KOPT-K1 (cell line): ENCODE measurements around the gene FHL2.
"Not testable (repeated sequence)": the region's sequence is repeated elsewhere in the genome, so short reads cannot be mapped to it uniquely, and the experiment has no call there.

Experiments
- H3K27ac ChIP-seq: fragments of 200-600 bp; sonication (generic); 2 replicates; pipeline ENCODE4 v1.5.1; 2016; ENCODE audit warnings: antibody characterized with exemption, mild to moderate bottlenecking, low read depth, low read length; ENCODE audit not compliant: poor library complexity, severe bottlenecking
- H3K36me3 ChIP-seq: fragments of 200-600 bp; sonication (generic); 2 replicates; pipeline ENCODE4 v1.5.1; 2017; ENCODE audit warnings: antibody characterized with exemption, mild to moderate bottlenecking, low read length, moderate library complexity; ENCODE audit not compliant: insufficient read depth
- H3K9me3 ChIP-seq: fragments of 200-600 bp; sonication (generic); 2 replicates; pipeline ENCODE4 v1.5.1; 2017; ENCODE audit warnings: antibody characterized with exemption, low read length, mild to moderate bottlenecking; ENCODE audit not compliant: insufficient read depth, poor library complexity, severe bottlenecking

FHL2 gene

DNA sequence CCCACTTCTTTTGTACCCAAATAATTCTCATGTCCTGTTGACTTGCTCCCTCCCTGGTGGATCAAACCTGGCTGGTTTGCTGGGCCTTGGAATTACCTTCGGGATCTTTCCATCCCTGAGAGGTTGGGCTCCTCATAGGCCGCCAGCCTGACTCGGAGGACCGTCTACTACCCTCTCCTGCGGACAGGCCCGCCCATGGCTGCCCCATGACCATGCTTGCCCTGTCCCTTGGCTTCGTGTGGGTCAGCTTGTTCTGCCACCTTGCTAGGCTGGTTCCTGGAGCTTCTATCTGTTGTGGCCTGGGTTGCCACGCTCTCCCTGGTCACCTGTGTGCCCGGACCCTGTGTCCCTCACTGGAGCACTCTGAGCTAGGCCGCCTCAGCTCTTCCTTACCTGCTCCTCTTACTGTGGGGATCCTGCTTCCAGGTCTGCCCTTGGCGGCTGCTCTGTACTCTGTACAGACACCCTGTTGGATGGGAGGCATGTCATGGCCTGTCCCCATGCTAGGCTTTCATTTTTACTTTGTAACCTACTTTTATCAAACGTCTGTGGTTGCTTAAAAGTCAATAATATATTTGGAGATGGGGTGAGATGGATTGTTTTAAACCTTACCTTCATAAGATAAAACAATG, 29.7 kb upstream of the FHL2 start:
- Histone ChIP-seq H3K27ac (no peak overlapping the region), H3K9me3 (no peaks in the 10 kb centered on the region)

DNA sequence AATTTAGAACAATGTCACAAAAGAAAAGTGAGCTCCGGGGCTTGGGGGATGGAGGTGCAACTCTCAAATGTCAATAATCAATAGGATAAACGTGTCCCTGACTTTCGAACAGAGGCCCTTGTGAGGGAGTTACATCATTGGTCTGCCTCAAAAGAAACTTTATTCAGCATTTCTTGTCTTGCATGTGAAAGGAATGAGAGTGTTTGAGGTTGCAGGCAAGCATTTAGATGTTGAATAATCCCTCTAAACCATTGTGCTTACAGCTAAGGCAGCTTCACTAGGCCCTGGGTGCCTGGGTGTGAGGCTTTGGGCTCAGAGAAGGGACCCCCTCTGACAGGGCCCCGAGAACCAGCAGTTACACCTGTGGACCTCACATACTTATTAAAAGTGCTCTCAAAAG, 28.6 kb upstream of the FHL2 start:
- H3K9me3 ChIP-seq, result no peaks in the 10 kb centered on the region
- H3K36me3 ChIP-seq, result no peaks in the 10 kb centered on the region

More for the DNA sequence above, 29.7 kb upstream of the FHL2 start:
- no peaks in the 10 kb centered on the region for H3K36me3 ChIP-seq

DNA sequence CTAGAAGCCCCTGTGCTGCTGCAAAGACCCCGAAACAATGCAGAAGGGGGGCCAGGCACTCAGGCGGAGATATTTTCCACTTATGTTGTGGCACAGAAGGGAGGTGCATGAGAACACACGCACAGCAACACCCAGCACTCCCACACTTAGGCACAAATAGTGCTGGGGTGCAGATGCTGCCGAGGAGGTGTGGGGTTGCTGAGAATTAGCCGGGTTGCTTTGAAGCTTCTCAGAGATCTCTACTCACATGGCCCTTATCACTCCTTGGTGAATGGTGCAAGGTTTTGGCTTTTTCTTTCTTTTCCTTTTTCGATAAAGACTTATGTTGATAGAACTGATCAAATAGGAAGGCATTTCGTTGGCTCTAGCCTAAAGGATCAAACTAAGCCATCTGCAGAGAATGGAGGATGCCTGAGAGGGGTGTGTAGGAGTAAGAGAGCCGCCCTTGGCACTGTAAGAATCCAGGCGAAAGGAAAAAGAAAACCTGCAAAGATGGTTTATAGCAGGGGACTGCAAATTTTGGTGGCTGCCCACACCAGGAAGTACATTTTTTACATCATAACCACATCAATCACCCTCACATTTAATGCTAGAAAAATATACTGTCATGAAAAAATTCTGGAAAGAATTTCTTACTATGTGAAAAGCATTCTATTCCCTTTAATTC, 27.9 kb upstream of the FHL2 start:
- H3K36me3 ChIP-seq, result no peaks in the 10 kb centered on the region
- no peaks in the 10 kb centered on the region for H3K9me3 ChIP-seq
- no peak overlapping the region for H3K27ac ChIP-seq

More for the DNA sequence above, 28.6 kb upstream of the FHL2 start:
- H3K27ac ChIP-seq, result no peak overlapping the region

DNA sequence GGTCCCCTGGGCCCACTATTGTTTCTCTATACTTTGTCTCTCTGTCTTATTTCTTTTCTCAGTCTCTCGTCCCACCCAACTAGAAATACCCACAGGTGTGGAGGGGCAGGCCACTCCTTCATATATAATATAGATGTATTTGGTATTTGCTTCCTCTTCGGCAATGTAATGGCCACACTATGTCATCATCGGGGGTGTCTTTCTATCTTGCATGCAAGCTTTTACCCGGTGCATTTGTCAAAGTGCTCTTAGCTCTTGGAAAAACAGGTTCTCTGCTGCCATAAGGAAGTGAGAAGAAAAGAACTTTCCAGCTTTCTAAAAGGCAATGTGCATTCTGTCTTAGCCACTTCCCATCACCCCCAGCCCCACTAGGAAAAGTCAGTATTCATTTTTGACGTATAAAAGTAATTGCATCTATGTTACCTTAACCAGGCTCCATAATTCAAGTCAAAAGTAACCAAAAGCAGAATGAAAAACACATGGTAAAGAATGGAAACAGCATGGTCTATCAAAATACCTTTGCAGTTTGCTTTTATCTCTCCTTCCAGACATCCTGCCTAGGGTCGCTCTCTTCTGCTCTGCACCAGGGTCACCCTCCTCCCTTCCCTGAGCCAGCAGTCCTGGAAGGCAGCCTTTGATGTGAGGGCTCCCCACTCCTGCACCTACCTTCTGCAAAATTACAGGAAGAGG, 27.2 kb upstream of the FHL2 start:
- Histone ChIP-seq H3K9me3 (no peaks in the 10 kb centered on the region), H3K36me3 (no peaks in the 10 kb centered on the region), H3K27ac (no peak overlapping the region)

DNA sequence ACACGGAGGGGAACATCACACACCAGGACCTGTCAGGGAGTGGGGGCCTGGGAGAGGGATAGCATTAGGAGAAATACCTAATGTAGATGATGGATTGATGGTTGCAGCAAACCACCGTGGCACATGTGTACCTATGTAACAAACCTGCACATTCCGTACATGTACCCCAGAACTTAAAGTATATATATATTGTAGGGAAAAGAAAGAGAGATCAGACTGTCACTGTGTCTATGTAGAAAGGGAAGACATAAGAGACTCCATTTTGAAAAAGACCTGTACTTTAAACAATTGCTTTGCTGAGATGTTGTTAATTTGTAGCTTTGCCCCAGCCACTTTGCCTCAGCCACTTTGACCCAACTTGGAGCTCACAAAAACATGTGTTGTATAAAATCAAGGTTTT, 26.0 kb upstream of the FHL2 start:
- H3K9me3 ChIP-seq, H3K36me3 ChIP-seq, H3K27ac ChIP-seq: not testable (repeated sequence)

DNA sequence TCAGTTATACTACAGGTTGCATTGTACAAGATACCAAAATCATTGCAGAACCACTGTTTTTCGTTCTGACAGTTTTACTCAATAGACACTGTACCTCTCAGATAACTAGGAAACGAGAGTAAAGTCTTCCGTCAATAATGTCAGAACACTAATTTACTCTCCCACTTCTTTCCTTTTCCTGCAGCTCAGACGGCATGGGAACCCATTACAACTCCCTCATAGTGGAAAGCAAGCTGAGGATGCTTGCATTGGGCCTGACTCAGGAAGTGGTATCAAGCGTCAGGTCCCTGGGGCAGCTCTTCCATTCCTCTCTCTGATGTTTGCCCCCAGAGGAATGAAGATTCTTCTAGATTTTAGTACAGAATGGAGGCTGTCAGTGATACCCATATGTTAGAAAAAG, 23.9 kb upstream of the FHL2 start:
- Histone ChIP-seq H3K36me3 (no peaks in the 10 kb centered on the region), H3K27ac (no peak overlapping the region), H3K9me3 (peaks cover 11% of the 10 kb centered on the region)

DNA sequence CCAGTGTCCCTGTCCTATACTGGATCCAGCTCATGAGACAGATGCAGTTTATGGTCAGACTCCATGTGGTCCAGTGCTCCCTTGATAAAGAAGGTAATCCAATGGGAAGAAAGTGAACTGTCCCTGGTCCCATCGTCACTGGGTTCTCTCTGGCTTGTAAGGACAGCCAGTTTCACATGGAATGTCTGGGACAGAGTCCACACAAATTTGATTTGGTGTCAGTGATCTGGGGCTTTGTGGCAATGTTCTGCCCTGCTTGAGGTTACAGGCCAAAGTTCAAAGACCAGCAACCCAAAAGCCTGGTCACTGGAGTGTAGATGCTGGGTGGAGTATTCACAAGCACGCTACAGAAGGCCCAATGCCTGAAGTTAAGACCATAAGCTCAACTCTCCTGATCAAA, 22.2 kb upstream of the FHL2 start:
- Histone ChIP-seq H3K27ac (no peak overlapping the region), H3K9me3 (peaks cover 11% of the 10 kb centered on the region), H3K36me3 (no peaks in the 10 kb centered on the region)

DNA sequence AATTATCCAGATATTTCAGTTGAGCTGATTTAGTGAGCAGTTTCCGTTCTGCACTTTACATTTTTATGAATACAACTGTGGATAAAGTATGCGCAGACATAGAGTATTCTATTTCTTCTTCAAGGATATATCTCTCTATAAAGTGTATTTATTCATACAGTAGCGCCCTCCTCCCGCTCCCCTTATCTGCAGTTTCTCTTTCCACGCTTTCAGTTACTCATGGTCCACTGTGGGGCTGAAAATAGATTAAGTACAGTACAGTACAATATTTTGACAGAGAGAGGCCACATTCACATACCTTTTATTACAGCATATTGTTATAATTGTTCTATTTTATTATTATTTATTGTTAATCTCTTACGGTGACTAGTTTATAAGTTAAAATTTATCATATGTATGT, 19.7 kb upstream of the FHL2 start:
- Histone ChIP-seq H3K36me3 (no peaks in the 10 kb centered on the region), H3K9me3 (peaks cover 11% of the 10 kb centered on the region), H3K27ac (no peak overlapping the region)

DNA sequence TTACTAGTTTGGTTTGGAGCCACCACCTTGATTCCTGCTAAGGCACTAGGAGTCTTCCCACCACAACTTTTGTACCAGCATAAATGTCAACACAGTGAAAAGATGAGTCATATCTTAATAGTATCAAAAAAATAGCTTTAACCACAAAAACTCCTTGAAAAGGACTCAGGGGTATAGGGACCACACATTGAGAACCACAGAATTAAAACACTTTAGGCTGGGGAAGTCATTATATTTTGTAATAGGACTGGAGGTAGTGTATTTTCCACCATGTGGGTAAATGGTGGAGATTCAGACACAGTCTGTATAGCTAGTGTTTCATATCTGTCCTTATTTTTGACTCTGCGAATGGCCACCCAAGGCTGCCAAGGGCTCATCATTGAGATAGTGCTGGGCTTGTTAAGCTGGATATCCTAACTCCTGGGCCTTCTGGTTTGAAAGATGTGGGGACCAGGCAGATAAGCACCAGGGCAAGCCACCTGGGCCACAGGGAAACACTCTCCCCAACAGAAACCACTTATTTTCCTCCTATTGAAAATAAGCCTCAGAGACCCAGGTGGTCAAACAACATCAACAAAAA, 19.1 kb upstream of the FHL2 start:
- peaks cover 11% of the 10 kb centered on the region for H3K9me3 ChIP-seq

DNA sequence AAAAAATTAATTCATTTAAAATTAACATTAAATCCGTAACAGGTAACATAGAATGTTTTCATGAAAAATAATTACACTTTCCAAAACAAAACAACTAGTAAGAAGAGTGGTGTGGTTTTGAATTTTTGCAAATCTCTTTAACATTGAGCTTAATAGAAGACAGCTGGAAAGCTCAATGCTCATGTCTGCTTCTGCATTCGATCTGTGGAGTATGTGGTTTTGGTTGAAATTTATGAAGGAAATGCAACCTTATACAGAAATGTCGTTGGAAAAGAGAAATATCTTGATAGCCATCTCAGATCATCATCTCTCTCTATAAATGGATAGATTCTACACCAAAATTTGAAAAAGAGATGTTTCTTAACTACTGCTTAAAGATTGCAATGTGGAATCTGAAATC, 17.3 kb upstream of the FHL2 start:
- Histone ChIP-seq H3K27ac (no peak overlapping the region), H3K36me3 (no peaks in the 10 kb centered on the region), H3K9me3 (peaks cover 11% of the 10 kb centered on the region)

More for the DNA sequence above, 19.1 kb upstream of the FHL2 start:
- H3K27ac ChIP-seq, result no peak overlapping the region
- no peaks in the 10 kb centered on the region for H3K36me3 ChIP-seq

DNA sequence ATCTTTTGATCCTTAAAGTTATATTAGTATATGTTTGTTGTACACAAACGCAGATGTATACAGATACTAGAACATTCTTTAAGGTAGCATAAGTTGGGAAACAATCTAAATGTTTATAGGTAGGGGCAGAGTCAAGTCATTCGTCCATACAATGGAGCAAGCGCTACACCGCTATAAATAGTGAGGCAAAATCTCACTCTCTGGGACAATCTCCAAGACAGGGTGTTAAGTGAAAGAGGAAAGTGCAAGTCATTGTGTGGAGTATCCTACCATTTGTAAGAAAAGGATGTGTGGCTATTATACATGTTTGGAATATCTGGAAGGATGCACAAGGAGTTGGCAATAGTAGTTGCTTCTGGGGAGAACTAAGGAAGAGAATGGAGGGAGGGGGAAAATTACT, 16.2 kb upstream of the FHL2 start:
- Histone ChIP-seq H3K36me3 (no peaks in the 10 kb centered on the region), H3K27ac (no peak overlapping the region), H3K9me3 (peaks cover 7% of the 10 kb centered on the region)

DNA sequence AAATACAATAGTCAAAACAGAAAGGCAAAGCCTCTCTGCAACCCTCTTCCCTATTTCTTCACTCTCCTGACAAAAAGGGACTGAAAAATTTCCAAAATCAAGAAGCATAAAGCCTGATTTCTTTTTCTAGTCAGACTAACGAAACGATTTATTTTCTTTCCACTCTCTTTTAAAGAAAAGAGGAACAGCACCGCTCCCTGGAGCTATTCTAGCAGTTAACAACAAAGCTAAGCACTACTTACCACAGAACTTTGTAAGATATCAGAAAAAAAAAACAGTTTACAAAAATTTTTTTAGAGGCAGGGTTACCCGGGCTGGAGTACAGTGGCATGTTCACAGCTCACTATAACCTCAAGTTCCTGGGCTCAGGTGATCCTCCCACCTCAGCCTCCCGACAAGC, 14.4 kb upstream of the FHL2 start:
- Histone ChIP-seq H3K9me3 (no peaks in the 10 kb centered on the region), H3K36me3 (no peaks in the 10 kb centered on the region), H3K27ac (no peak overlapping the region)

DNA sequence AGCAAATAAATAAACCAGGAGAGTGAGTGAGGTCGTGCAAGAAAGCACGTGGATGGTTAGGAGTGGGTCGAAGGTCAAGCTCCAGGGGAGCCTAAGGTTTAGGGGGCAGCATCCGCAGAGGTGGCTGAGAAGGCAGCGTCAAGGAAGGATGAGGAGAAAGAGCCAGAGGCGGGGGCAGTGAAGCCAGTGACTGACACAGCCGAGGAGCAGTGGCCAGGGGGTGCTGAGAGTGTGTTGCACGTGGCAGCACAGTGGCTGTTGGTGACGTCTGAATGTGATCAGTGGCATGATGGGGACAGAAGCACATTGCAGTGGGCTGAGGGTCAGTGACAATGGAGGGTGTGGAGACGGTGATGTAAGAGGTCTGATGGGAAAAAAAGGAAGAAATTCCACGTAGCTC, 13.7 kb upstream of the FHL2 start:
- Histone ChIP-seq H3K27ac (no peak overlapping the region), H3K9me3 (no peaks in the 10 kb centered on the region), H3K36me3 (no peaks in the 10 kb centered on the region)

DNA sequence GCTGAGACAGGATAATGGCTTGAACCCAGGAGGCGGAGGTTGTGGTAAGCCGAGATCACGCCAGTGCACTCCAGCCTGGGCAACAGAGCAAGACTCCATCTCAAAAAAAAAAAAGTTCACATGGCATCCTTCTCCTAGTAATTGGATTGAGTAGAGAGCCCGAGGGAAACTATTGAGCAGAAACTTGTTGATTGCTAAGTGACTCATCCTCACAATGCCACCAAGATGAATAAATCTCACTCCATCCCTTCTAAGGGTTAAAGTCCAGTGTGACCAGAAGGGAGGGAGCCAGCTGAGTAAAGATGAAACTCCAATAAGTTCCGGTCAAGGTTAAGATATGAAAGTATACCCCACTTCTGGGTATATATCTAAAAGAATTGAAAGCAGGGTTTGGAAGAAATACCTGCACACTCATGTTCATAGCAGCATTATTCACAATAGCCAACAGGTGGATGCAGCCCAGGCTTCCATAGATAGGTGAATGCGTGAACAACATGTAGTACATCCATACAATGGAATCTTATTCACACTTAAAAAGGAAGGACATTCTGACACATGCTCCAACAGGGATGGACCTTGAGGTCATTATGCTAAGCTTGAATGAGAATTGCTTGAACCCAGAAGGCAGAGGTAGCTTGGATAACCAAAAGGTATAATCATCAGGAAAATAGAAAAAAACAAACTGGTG, 13.0 kb upstream of the FHL2 start:
- no peaks in the 10 kb centered on the region for H3K36me3 ChIP-seq
- H3K27ac ChIP-seq, result no peak overlapping the region
- no peaks in the 10 kb centered on the region for H3K9me3 ChIP-seq

DNA sequence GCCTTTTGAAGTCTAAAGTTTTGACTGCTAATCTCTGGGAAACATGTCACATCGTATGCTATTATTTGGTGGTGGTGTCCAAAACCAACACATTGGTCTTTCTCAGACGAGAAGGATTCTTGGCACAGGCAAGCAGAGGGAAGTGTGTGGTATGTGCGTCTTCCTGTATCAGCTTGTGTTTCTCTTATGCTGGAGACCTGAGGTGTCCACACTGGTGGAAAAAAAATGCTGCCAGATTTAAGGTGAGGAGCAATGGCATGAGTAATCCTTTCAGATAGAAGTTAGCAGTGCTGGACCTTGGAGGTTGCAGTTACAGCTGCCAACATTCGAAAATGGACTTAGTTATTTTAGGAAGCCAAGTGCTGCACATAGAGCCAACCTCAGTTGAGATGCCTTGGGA, 11.7 kb upstream of the FHL2 start:
- Histone ChIP-seq H3K9me3 (no peaks in the 10 kb centered on the region), H3K27ac (no peak overlapping the region), H3K36me3 (no peaks in the 10 kb centered on the region)
